Measurements from ENCODE around the gene TTC21A.
A peak's percentile ranks its signal among the peaks of the same experiment; 100 is the strongest.

Gene TTC21A

GRCh38 chr3:39143051-39143885 lies 35.8 kb downstream of the TTC21A start:
- Histone ChIP-seq H3K4me1 (ENCODE audit: control insufficient read depth in 2 of 2, insufficient read depth in 2 of 2, low read length in 2 of 2) (peaks cover 50 to 61% of the 10 kb centered on the region in 2 donors), H3K27me3 (ENCODE audit: control insufficient read depth in 2 of 2, insufficient read depth in 2 of 2, low read length in 2 of 2) (no peaks in the 10 kb centered on the region), H3K4me3 (ENCODE audit: low read length in 2 of 2) (no peak overlapping the region), H3K9ac (ENCODE audit: low read depth in 1 of 2, low read length in 2 of 2) (peak overlapping the region in 1 of 2 donors; percentile 62), H3K36me3 (ENCODE audit: control insufficient read depth in 2 of 2, insufficient read depth in 2 of 2, low read length in 2 of 2) (peaks cover 32 to 44% of the 10 kb centered on the region in 2 donors), H3K9me3 (ENCODE audit: control insufficient read depth in 2 of 2, low read length in 2 of 2) (no peaks in the 10 kb centered on the region), H3K27ac (ENCODE audit: low read depth in 2 of 2, low read length in 2 of 2) (peak overlapping the region; percentile 92 to 95)

- no peak overlapping the region for H3K27ac ChIP-seq (ENCODE audit: low read depth in 2 of 2, low read length in 2 of 2)
- H3K4me3 ChIP-seq (ENCODE audit: low read length in 2 of 2): no peak overlapping the region
- peaks cover 32 to 44% of the 10 kb centered on the region in 2 donors for H3K36me3 ChIP-seq (ENCODE audit: control insufficient read depth in 2 of 2, insufficient read depth in 2 of 2, low read length in 2 of 2)
- no peaks in the 10 kb centered on the region for H3K9me3 ChIP-seq (ENCODE audit: control insufficient read depth in 2 of 2, low read length in 2 of 2)
- H3K27me3 ChIP-seq (ENCODE audit: control insufficient read depth in 2 of 2, insufficient read depth in 2 of 2, low read length in 2 of 2): no peaks in the 10 kb centered on the region
- H3K9ac ChIP-seq (ENCODE audit: low read depth in 1 of 2, low read length in 2 of 2): no peak overlapping the region
- H3K4me1 ChIP-seq (ENCODE audit: control insufficient read depth in 2 of 2, insufficient read depth in 2 of 2, low read length in 2 of 2): peaks cover 60 to 70% of the 10 kb centered on the region in 2 donors
Observed at GRCh38 chr3:39144095-39144747, 36.7 kb downstream of the TTC21A start.

GRCh38 chr3:39144748-39145380 lies 37.4 kb downstream of the TTC21A start:
- Histone ChIP-seq H3K4me3 (ENCODE audit: low read length in 2 of 2) (no peak overlapping the region), H3K9ac (ENCODE audit: low read depth in 1 of 2, low read length in 2 of 2) (no peak overlapping the region), H3K4me1 (ENCODE audit: control insufficient read depth in 2 of 2, insufficient read depth in 2 of 2, low read length in 2 of 2) (peaks cover 66 to 73% of the 10 kb centered on the region in 2 donors), H3K36me3 (ENCODE audit: control insufficient read depth in 2 of 2, insufficient read depth in 2 of 2, low read length in 2 of 2) (peaks cover 32 to 44% of the 10 kb centered on the region in 2 donors), H3K27me3 (ENCODE audit: control insufficient read depth in 2 of 2, insufficient read depth in 2 of 2, low read length in 2 of 2) (no peaks in the 10 kb centered on the region), H3K9me3 (ENCODE audit: control insufficient read depth in 2 of 2, low read length in 2 of 2) (no peaks in the 10 kb centered on the region), H3K27ac (ENCODE audit: low read depth in 2 of 2, low read length in 2 of 2) (no peak overlapping the region)

- Histone ChIP-seq H3K9me3 (ENCODE audit: control insufficient read depth in 2 of 2, low read length in 2 of 2) (no peaks in the 10 kb centered on the region), H3K27ac (ENCODE audit: low read depth in 2 of 2, low read length in 2 of 2) (peak overlapping the region; percentile 87 to 89), H3K4me1 (ENCODE audit: control insufficient read depth in 2 of 2, insufficient read depth in 2 of 2, low read length in 2 of 2) (peaks cover 73 to 74% of the 10 kb centered on the region in 2 donors), H3K4me3 (ENCODE audit: low read length in 2 of 2) (no peak overlapping the region), H3K27me3 (ENCODE audit: control insufficient read depth in 2 of 2, insufficient read depth in 2 of 2, low read length in 2 of 2) (no peaks in the 10 kb centered on the region), H3K9ac (ENCODE audit: low read depth in 1 of 2, low read length in 2 of 2) (peak overlapping the region in 1 of 2 donors; percentile 63), H3K36me3 (ENCODE audit: control insufficient read depth in 2 of 2, insufficient read depth in 2 of 2, low read length in 2 of 2) (peaks cover 32 to 40% of the 10 kb centered on the region in 2 donors)
Observed at GRCh38 chr3:39146083-39146501, 38.6 kb downstream of the TTC21A start.

GRCh38 chr3:39146611-39147591 lies 39.4 kb downstream of the TTC21A start:
- peak overlapping the region; percentile 4 to 51 for H3K4me3 ChIP-seq (ENCODE audit: low read length in 2 of 2)
- H3K27ac ChIP-seq (ENCODE audit: low read depth in 2 of 2, low read length in 2 of 2): peak overlapping the region; percentile 87 to 89
- H3K36me3 ChIP-seq (ENCODE audit: control insufficient read depth in 2 of 2, insufficient read depth in 2 of 2, low read length in 2 of 2): peaks cover 32 to 40% of the 10 kb centered on the region in 2 donors
- H3K9me3 ChIP-seq (ENCODE audit: control insufficient read depth in 2 of 2, low read length in 2 of 2): no peaks in the 10 kb centered on the region
- no peaks in the 10 kb centered on the region for H3K27me3 ChIP-seq (ENCODE audit: control insufficient read depth in 2 of 2, insufficient read depth in 2 of 2, low read length in 2 of 2)
- peaks cover 73 to 74% of the 10 kb centered on the region in 2 donors for H3K4me1 ChIP-seq (ENCODE audit: control insufficient read depth in 2 of 2, insufficient read depth in 2 of 2, low read length in 2 of 2)
- H3K9ac ChIP-seq (ENCODE audit: low read depth in 1 of 2, low read length in 2 of 2): peak overlapping the region; percentile 48 to 63

GRCh38 chr3:39147711-39148434 lies 40.4 kb downstream of the TTC21A start:
- Histone ChIP-seq H3K9me3 (ENCODE audit: control insufficient read depth in 2 of 2, low read length in 2 of 2) (no peaks in the 10 kb centered on the region), H3K9ac (ENCODE audit: low read depth in 1 of 2, low read length in 2 of 2) (peak overlapping the region; percentile 48 to 63), H3K4me3 (ENCODE audit: low read length in 2 of 2) (peak overlapping the region; percentile 38 to 51), H3K27ac (ENCODE audit: low read depth in 2 of 2, low read length in 2 of 2) (peak overlapping the region; percentile 87 to 89), H3K4me1 (ENCODE audit: control insufficient read depth in 2 of 2, insufficient read depth in 2 of 2, low read length in 2 of 2) (peaks cover 69 to 71% of the 10 kb centered on the region in 2 donors), H3K36me3 (ENCODE audit: control insufficient read depth in 2 of 2, insufficient read depth in 2 of 2, low read length in 2 of 2) (peaks cover 22 to 32% of the 10 kb centered on the region in 2 donors), H3K27me3 (ENCODE audit: control insufficient read depth in 2 of 2, insufficient read depth in 2 of 2, low read length in 2 of 2) (no peaks in the 10 kb centered on the region)

GRCh38 chr3:39148435-39149058 lies 41.1 kb downstream of the TTC21A start:
- Histone ChIP-seq H3K9me3 (ENCODE audit: control insufficient read depth in 2 of 2, low read length in 2 of 2) (no peaks in the 10 kb centered on the region), H3K27me3 (ENCODE audit: control insufficient read depth in 2 of 2, insufficient read depth in 2 of 2, low read length in 2 of 2) (no peaks in the 10 kb centered on the region), H3K4me3 (ENCODE audit: low read length in 2 of 2) (peak overlapping the region; percentile 38 to 51), H3K36me3 (ENCODE audit: control insufficient read depth in 2 of 2, insufficient read depth in 2 of 2, low read length in 2 of 2) (peaks cover 16 to 25% of the 10 kb centered on the region in 2 donors), H3K9ac (ENCODE audit: low read depth in 1 of 2, low read length in 2 of 2) (peak overlapping the region; percentile 44 to 63), H3K4me1 (ENCODE audit: control insufficient read depth in 2 of 2, insufficient read depth in 2 of 2, low read length in 2 of 2) (peaks cover 68% of the 10 kb centered on the region in 2 donors), H3K27ac (ENCODE audit: low read depth in 2 of 2, low read length in 2 of 2) (peak overlapping the region; percentile 87 to 89)

- Histone ChIP-seq H3K27ac (ENCODE audit: low read depth in 2 of 2, low read length in 2 of 2) (peak overlapping the region; percentile 87 to 89), H3K36me3 (ENCODE audit: control insufficient read depth in 2 of 2, insufficient read depth in 2 of 2, low read length in 2 of 2) (peaks cover 10 to 21% of the 10 kb centered on the region in 2 donors), H3K9me3 (ENCODE audit: control insufficient read depth in 2 of 2, low read length in 2 of 2) (no peaks in the 10 kb centered on the region), H3K4me3 (ENCODE audit: low read length in 2 of 2) (no peak overlapping the region), H3K9ac (ENCODE audit: low read depth in 1 of 2, low read length in 2 of 2) (peak overlapping the region in 1 of 2 donors; percentile 63), H3K27me3 (ENCODE audit: control insufficient read depth in 2 of 2, insufficient read depth in 2 of 2, low read length in 2 of 2) (no peaks in the 10 kb centered on the region), H3K4me1 (ENCODE audit: control insufficient read depth in 2 of 2, insufficient read depth in 2 of 2, low read length in 2 of 2) (peaks cover 69 to 70% of the 10 kb centered on the region in 2 donors)
Observed at GRCh38 chr3:39149059-39149455, 41.6 kb downstream of the TTC21A start.
